ENCODE results near the gene PRL.

Gene PRL

DNA sequence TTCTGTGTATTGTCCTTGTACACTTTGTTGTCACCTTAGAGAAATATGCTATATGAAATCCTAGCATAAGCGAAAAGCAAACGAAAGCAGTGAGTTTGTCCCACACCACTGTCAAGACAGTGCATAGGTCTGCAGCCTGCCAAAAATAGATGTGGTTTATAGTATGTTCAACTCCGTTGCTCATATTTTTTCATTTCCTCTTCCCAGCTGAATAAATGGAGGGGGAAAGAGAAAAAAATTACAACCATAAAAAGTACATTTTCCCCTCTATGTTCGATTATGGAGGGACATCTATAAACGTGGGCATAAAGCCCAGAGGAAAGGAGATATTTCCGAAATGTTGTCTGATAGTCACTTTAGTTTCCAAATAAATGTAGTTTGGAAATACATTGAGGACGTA, 25.8 kb downstream of the PRL start:
- TF ChIP-seq ZFX (IDR thresholded peaks at IDR 0.05), result no peak
- TF ChIP-seq, protein P1, sequence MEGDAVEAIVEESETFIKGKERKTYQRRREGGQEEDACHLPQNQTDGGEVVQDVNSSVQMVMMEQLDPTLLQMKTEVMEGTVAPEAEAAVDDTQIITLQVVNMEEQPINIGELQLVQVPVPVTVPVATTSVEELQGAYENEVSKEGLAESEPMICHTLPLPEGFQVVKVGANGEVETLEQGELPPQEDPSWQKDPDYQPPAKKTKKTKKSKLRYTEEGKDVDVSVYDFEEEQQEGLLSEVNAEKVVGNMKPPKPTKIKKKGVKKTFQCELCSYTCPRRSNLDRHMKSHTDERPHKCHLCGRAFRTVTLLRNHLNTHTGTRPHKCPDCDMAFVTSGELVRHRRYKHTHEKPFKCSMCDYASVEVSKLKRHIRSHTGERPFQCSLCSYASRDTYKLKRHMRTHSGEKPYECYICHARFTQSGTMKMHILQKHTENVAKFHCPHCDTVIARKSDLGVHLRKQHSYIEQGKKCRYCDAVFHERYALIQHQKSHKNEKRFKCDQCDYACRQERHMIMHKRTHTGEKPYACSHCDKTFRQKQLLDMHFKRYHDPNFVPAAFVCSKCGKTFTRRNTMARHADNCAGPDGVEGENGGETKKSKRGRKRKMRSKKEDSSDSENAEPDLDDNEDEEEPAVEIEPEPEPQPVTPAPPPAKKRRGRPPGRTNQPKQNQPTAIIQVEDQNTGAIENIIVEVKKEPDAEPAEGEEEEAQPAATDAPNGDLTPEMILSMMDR (conservative IDR thresholded peaks at IDR 0.05), result no peak
- H3K27ac ChIP-seq, result no peak overlapping the region

DNA sequence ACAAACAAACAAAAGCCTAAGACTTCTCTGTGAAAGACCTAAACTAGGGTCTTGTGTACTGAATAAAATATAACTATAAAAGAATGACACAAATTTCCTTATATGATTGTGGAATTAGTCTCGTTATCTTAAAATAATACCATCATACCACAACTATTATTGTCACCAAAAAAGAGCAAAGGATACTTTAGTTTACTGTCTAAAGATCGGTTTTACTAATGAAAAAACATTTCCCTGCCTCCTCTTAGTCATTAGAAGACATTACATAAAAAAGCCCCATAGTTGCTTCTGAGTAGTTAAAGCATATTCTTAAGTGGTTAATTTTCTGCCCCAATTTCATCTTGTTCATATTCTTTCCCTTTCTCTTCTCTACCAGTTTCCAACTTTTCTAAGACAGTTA, 33.1 kb downstream of the PRL start:
- no peak overlapping the region for H3K27ac ChIP-seq
- TF ChIP-seq, protein P1 (conservative IDR thresholded peaks at IDR 0.05), result no peak
- no peak for TF ChIP-seq ZFX (IDR thresholded peaks at IDR 0.05)

DNA sequence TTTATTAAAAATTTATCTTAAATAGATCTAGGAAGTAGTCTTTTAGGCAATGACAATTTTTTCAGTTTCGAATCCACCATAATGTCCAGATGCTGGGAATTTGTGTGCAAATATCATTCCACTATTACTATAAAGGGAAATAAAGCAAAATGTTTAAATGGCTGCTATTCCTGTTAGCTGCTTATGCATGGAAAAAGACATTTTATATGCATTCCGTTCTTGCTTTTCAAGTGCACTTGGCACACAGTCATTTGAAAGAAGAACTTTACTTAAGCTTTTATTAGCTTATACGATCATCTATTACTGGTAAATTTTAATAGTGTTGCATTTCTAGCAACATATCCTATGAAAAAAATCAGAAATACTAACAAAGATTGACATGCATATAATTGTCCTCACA, 42.0 kb downstream of the PRL start:
- H3K27ac ChIP-seq, result no peak overlapping the region
- TF ChIP-seq, protein P1 (conservative IDR thresholded peaks at IDR 0.05), result no peak
- TF ChIP-seq ZFX (IDR thresholded peaks at IDR 0.05), result no peak

DNA sequence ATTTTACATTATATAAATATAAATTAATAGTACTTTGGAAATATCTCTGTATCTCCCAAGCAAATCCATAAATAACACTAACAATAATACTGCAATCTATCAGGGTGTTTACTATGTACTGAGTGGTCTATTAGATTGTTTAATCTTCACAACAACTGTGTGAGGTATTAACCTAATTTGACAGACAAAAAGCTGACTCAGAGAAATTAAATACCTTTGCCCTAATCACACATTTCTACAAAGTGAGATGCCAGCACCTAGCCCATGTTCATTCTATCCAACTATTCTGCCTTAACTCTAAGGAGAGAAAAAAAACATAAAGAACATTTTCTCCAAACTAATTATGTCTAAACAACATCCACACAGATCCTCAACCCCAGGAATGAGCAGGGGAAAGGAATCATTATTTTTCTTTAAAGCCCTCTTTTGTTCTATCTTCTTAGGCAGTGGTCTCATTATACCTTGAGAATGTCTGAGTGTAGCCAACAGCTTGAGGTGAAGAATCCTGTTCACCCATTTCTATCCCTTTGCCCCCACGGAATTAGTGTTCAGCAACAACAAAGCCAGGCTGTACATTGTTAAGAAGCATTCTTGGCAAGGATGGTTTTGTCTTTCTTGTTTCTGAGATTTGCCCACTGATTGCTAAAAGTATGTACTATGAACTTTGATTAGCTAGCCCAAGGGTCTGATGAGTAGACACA, 42.7 kb downstream of the PRL start:
- no peak overlapping the region for H3K27ac ChIP-seq
- TF ChIP-seq ZFX (IDR thresholded peaks at IDR 0.05), result no peak
- TF ChIP-seq, protein P1 (conservative IDR thresholded peaks at IDR 0.05), result no peak

DNA sequence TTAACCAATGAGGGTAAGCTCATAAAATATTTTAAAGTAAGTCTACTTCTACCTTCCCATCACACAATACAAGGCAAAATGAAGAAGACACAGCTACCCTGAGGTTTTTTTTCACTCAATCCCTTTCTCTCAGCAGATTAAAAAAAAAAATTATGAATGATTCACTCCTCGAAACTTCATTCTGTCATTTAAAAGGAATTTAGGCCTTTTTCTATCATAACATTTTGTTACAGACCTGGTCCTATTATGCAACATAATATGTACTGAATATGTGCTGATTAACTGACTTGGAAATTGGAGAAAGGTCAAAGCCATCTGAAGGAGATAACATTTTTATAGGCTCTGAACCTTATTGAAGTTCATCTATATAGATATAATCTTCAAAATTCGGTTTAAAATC, 45.5 kb downstream of the PRL start:
- no peak overlapping the region for H3K27ac ChIP-seq
- TF ChIP-seq, protein P1 (conservative IDR thresholded peaks at IDR 0.05), result no peak
- no peak for TF ChIP-seq ZFX (IDR thresholded peaks at IDR 0.05)

DNA sequence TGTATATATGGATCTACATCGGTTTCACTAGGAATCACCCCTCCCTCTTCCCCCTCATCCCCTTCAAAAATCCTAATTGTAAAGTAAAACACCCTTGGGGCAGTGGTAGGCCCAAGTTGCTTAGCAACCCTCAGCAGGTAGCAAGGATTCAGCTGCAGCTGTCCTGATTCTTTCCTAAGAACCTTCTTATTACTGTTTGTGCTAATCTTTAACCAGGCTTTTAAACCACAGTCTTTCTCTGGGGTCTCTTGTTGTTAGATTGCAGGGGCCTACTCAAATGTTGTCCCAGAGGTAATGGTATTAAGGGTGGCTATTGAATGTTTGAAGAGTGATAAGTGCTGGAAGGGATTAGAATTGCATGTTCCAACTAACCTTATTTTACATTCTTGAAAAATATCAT, 46.4 kb downstream of the PRL start:
- TF ChIP-seq, protein P1 (conservative IDR thresholded peaks at IDR 0.05), result no peak
- TF ChIP-seq ZFX (IDR thresholded peaks at IDR 0.05), result no peak
- no peak overlapping the region for H3K27ac ChIP-seq

DNA sequence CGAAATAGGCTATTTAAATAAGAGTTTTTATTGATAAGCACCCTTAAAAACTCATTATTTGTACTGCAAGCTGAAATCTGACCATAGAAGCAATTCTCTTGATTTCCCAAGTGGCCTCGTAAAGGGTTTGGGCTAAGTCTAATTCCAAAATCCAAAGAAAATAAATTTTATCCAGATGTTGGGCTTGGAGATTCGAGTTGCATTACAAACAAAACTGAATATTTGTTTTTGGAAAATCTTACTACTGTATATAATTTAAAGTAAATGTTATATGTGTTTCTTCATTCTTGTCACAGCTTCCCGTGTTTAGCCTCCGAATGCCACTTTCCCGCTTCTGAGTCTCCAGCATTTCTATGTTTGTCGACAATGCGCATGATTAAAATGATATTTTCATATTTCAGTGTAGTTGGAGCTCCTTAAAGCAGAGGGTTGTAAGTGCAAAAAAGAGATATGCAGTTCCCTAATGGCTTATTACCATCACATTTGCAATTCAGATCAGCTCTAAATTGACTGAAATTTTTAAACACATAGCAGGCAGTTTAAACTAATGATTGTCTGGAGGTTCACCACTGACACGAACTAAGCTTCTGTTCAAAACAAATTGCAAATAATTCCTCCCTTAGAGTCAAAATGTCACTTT, 47.0 kb downstream of the PRL start:
- no peak overlapping the region for H3K27ac ChIP-seq
- TF ChIP-seq, protein P1 (conservative IDR thresholded peaks at IDR 0.05), result no peak
- TF ChIP-seq ZFX (IDR thresholded peaks at IDR 0.05), result no peak

Data from C4-2B (cell line).